ENCODE results near the gene PTPRZ1. TPM values are rescaled to one million over a fixed set of nuclear protein-coding genes. Genes with fewer than 3 reads are reported as not detected.

PTPRZ1 gene
- total and polyA plus RNA-seq, 4 donors: 0.07 to 0.17 (median 0.09) TPM; not detected in 1

DNA sequence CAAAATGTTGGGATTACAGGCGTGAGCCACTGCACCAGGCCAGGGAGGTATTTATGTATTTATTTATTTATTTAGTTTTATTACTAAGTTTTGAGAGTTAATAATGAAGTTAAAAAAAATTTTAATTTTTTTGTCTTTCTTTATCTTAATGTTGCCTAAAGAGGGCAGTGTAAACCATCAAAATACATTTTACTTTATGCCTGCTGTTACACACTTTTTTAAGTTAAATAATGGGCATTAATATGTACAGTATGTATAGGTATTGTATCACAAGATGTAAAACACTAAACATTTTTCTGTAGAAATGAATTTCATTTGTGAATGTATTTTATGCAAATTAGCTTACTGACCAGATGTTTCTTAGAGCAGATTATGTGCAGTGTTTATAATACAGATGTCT, 141.7 kb downstream of the PTPRZ1 start:
- no peaks in the 10 kb centered on the region for H3K4me1 ChIP-seq (ENCODE audit: control insufficient read depth in 4 of 4, insufficient read depth in 4 of 4, low read length in 3 of 4)
- H3K9me3 ChIP-seq (ENCODE audit: control insufficient read depth in 4 of 4, low read length in 3 of 4): no peaks in the 10 kb centered on the region
- no peaks in the 10 kb centered on the region for H3K27me3 ChIP-seq (ENCODE audit: control insufficient read depth in 4 of 4, insufficient read depth in 4 of 4, low read length in 3 of 4)
- 88% methylated on average over 1 of the region's 1 CpG for WGBS
- H3K4me3 ChIP-seq (ENCODE audit: low read depth in 1 of 3, low read length in 3 of 3): no peak overlapping the region
- H3K27ac ChIP-seq (ENCODE audit: low read depth in 1 of 2, low read length in 2 of 2): no peak overlapping the region
- no peak overlapping the region for H3K9ac ChIP-seq (ENCODE audit: low read depth in 1 of 2, low read length in 2 of 2)
- H3K36me3 ChIP-seq (ENCODE audit: control insufficient read depth in 4 of 4, insufficient read depth in 3 of 4, low read depth in 1 of 4, low read length in 3 of 4): no peaks in the 10 kb centered on the region
- TF ChIP-seq RXRA (IDR thresholded peaks at IDR 0.05): no peak
- no peak for TF ChIP-seq MAX (IDR thresholded peaks at IDR 0.05)
- TF ChIP-seq JUND (IDR thresholded peaks at IDR 0.05): no peak
- TF ChIP-seq FOXA1 (IDR thresholded peaks at IDR 0.05): no peak
- TF ChIP-seq, protein P1, sequence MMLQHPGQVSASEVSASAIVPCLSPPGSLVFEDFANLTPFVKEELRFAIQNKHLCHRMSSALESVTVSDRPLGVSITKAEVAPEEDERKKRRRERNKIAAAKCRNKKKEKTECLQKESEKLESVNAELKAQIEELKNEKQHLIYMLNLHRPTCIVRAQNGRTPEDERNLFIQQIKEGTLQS (IDR thresholded peaks at IDR 0.05): no peak
- no peak for TF ChIP-seq EGR1 (IDR thresholded peaks at IDR 0.05; ENCODE audit: low read depth in 2 of 2)
- TF ChIP-seq, protein P2, sequence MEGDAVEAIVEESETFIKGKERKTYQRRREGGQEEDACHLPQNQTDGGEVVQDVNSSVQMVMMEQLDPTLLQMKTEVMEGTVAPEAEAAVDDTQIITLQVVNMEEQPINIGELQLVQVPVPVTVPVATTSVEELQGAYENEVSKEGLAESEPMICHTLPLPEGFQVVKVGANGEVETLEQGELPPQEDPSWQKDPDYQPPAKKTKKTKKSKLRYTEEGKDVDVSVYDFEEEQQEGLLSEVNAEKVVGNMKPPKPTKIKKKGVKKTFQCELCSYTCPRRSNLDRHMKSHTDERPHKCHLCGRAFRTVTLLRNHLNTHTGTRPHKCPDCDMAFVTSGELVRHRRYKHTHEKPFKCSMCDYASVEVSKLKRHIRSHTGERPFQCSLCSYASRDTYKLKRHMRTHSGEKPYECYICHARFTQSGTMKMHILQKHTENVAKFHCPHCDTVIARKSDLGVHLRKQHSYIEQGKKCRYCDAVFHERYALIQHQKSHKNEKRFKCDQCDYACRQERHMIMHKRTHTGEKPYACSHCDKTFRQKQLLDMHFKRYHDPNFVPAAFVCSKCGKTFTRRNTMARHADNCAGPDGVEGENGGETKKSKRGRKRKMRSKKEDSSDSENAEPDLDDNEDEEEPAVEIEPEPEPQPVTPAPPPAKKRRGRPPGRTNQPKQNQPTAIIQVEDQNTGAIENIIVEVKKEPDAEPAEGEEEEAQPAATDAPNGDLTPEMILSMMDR (IDR thresholded peaks at IDR 0.05; ENCODE audit: low read depth, low read length, missing input control): no peak
- TF ChIP-seq, protein P3, sequence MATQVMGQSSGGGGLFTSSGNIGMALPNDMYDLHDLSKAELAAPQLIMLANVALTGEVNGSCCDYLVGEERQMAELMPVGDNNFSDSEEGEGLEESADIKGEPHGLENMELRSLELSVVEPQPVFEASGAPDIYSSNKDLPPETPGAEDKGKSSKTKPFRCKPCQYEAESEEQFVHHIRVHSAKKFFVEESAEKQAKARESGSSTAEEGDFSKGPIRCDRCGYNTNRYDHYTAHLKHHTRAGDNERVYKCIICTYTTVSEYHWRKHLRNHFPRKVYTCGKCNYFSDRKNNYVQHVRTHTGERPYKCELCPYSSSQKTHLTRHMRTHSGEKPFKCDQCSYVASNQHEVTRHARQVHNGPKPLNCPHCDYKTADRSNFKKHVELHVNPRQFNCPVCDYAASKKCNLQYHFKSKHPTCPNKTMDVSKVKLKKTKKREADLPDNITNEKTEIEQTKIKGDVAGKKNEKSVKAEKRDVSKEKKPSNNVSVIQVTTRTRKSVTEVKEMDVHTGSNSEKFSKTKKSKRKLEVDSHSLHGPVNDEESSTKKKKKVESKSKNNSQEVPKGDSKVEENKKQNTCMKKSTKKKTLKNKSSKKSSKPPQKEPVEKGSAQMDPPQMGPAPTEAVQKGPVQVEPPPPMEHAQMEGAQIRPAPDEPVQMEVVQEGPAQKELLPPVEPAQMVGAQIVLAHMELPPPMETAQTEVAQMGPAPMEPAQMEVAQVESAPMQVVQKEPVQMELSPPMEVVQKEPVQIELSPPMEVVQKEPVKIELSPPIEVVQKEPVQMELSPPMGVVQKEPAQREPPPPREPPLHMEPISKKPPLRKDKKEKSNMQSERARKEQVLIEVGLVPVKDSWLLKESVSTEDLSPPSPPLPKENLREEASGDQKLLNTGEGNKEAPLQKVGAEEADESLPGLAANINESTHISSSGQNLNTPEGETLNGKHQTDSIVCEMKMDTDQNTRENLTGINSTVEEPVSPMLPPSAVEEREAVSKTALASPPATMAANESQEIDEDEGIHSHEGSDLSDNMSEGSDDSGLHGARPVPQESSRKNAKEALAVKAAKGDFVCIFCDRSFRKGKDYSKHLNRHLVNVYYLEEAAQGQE (IDR thresholded peaks at IDR 0.05): no peak
- TF ChIP-seq, protein P4, sequence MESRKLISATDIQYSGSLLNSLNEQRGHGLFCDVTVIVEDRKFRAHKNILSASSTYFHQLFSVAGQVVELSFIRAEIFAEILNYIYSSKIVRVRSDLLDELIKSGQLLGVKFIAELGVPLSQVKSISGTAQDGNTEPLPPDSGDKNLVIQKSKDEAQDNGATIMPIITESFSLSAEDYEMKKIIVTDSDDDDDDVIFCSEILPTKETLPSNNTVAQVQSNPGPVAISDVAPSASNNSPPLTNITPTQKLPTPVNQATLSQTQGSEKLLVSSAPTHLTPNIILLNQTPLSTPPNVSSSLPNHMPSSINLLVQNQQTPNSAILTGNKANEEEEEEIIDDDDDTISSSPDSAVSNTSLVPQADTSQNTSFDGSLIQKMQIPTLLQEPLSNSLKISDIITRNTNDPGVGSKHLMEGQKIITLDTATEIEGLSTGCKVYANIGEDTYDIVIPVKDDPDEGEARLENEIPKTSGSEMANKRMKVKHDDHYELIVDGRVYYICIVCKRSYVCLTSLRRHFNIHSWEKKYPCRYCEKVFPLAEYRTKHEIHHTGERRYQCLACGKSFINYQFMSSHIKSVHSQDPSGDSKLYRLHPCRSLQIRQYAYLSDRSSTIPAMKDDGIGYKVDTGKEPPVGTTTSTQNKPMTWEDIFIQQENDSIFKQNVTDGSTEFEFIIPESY (IDR thresholded peaks at IDR 0.05): no peak
- TF ChIP-seq GABPA (IDR thresholded peaks at IDR 0.05 in 1 of 2, conservative IDR thresholded peaks at IDR 0.05 in 1 of 2): no peak
- no peak for TF ChIP-seq HNF4A (conservative IDR thresholded peaks at IDR 0.05)
- no peak for TF ChIP-seq TAF1 (conservative IDR thresholded peaks at IDR 0.05)
- DNase-seq (ENCODE audit: low spot score): no peak

DNA sequence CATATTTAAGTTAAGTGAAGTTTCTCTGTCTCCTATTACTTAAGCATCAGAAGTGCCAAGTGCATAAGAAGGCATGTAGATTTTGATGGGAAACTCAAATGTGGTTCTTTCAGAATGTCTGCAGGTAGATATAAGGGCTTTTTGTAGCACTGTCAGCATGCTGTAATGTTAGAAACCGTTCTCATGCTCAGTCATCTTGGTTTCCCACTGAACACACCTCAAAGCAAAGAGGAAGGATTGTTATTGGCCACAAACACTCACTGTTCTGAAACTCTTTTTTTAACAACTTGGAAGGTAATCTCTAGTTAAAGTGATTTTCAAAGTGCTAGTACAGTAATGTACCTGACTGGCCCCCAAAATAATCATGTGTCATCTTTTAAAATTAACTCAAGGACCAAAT, 145.1 kb downstream of the PTPRZ1 start:
- H3K9me3 ChIP-seq (ENCODE audit: control insufficient read depth in 4 of 4, low read length in 3 of 4): no peaks in the 10 kb centered on the region
- H3K4me1 ChIP-seq (ENCODE audit: control insufficient read depth in 4 of 4, insufficient read depth in 4 of 4, low read length in 3 of 4): no peaks in the 10 kb centered on the region
- DNase-seq (ENCODE audit: low spot score): no peak
- H3K4me3 ChIP-seq (ENCODE audit: low read depth in 1 of 3, low read length in 3 of 3): no peak overlapping the region
- TF ChIP-seq HNF4G (IDR thresholded peaks at IDR 0.05) (no peak), TAF1 (conservative IDR thresholded peaks at IDR 0.05) (no peak), JUND (IDR thresholded peaks at IDR 0.05) (no peak), RAD21 (IDR thresholded peaks at IDR 0.05) (no peak), GABPA (IDR thresholded peaks at IDR 0.05 in 1 of 2, conservative IDR thresholded peaks at IDR 0.05 in 1 of 2) (no peak), FOXA2 (IDR thresholded peaks at IDR 0.05) (no peak), HNF4A (conservative IDR thresholded peaks at IDR 0.05) (no peak), NR2F2 (IDR thresholded peaks at IDR 0.05) (no peak), YY1 (IDR thresholded peaks at IDR 0.05) (no peak)
- TF ChIP-seq, protein P3 (IDR thresholded peaks at IDR 0.05): no peak
- TF ChIP-seq, protein P4 (IDR thresholded peaks at IDR 0.05): no peak
- H3K9ac ChIP-seq (ENCODE audit: low read depth in 1 of 2, low read length in 2 of 2): no peak overlapping the region
- H3K36me3 ChIP-seq (ENCODE audit: control insufficient read depth in 4 of 4, insufficient read depth in 3 of 4, low read depth in 1 of 4, low read length in 3 of 4): no peaks in the 10 kb centered on the region
- H3K27me3 ChIP-seq (ENCODE audit: control insufficient read depth in 4 of 4, insufficient read depth in 4 of 4, low read length in 3 of 4): no peaks in the 10 kb centered on the region
- 53% methylated on average over 1 of the region's 1 CpG for WGBS
- H3K27ac ChIP-seq (ENCODE audit: low read depth in 1 of 2, low read length in 2 of 2): no peak overlapping the region
